ENCODE measurements around the gene ADARB2. TPM values are rescaled to one million over a fixed set of nuclear protein-coding genes. Genes with fewer than 3 reads are reported as not detected.
A peak's percentile ranks its signal among the peaks of the same experiment; 100 is the strongest.

The ADARB2 gene
- total and polyA plus RNA-seq, 4 donors: 0.22 to 1.3 (median 0.55) TPM

DNA sequence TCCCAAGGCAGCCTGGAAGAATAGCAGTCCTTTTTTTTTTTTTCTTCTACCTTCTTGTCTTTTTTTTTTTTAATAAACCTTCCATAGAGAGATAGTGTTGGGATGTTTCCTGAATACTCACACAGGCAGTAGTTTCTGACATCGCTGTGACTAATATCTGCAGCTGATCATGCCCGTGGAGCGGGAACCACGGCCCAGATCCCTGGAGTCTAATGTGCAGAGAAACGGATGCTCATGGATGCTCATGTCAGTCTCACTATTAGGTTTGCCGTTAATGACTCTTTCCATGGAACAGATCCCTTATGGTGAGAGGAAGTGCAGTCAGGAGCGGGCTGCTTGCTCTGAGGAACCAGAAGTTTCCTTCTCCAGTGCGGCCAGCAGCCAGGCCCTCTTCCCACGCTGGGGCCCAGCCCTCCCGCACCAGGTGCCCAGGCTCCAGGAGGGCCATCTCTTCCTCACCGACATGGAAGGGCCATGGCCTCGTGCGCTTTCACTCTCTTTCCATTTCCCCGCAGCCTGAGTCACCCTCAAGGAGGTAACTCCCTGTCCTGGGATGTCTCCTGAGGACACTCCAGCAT is 548.7 kb downstream of the ADARB2 start:
- Histone ChIP-seq H3K27me3 (ENCODE audit: control insufficient read depth in 3 of 3, insufficient read depth in 3 of 3, low read length in 2 of 3) (no peaks in the 10 kb centered on the region), H3K9ac (ENCODE audit: insufficient read depth in 1 of 2, low read length in 2 of 2) (no peak overlapping the region), H3K27ac (ENCODE audit: low read depth in 1 of 2, low read length in 1 of 2) (no peak overlapping the region), H3K9me3 (ENCODE audit: control insufficient read depth in 4 of 4, insufficient read depth in 3 of 4, low read length in 3 of 4) (no peaks in the 10 kb centered on the region), H3K4me3 (no peak overlapping the region), H3K4me1 (ENCODE audit: control insufficient read depth in 5 of 5, insufficient read depth in 5 of 5, low read length in 5 of 5) (peaks cover 0 to 2% (median 0%) of the 10 kb centered on the region in 5 donors), H3K36me3 (ENCODE audit: control insufficient read depth in 4 of 4, insufficient read depth in 4 of 4, low read length in 4 of 4) (no peaks in the 10 kb centered on the region)
- ATAC-seq (ENCODE audit: insufficient read depth, low FRiP score) (no peak), DNase-seq (peak in 1 of 3 donors; percentile 22)
- WGBS, 2 donors: 74 to 76% methylated on average over 14 of the region's 14 CpGs
- TF ChIP-seq, protein P1, sequence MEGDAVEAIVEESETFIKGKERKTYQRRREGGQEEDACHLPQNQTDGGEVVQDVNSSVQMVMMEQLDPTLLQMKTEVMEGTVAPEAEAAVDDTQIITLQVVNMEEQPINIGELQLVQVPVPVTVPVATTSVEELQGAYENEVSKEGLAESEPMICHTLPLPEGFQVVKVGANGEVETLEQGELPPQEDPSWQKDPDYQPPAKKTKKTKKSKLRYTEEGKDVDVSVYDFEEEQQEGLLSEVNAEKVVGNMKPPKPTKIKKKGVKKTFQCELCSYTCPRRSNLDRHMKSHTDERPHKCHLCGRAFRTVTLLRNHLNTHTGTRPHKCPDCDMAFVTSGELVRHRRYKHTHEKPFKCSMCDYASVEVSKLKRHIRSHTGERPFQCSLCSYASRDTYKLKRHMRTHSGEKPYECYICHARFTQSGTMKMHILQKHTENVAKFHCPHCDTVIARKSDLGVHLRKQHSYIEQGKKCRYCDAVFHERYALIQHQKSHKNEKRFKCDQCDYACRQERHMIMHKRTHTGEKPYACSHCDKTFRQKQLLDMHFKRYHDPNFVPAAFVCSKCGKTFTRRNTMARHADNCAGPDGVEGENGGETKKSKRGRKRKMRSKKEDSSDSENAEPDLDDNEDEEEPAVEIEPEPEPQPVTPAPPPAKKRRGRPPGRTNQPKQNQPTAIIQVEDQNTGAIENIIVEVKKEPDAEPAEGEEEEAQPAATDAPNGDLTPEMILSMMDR (IDR thresholded peaks at IDR 0.05; ENCODE audit: control extremely low read depth, extremely low read depth): no peak

DNA sequence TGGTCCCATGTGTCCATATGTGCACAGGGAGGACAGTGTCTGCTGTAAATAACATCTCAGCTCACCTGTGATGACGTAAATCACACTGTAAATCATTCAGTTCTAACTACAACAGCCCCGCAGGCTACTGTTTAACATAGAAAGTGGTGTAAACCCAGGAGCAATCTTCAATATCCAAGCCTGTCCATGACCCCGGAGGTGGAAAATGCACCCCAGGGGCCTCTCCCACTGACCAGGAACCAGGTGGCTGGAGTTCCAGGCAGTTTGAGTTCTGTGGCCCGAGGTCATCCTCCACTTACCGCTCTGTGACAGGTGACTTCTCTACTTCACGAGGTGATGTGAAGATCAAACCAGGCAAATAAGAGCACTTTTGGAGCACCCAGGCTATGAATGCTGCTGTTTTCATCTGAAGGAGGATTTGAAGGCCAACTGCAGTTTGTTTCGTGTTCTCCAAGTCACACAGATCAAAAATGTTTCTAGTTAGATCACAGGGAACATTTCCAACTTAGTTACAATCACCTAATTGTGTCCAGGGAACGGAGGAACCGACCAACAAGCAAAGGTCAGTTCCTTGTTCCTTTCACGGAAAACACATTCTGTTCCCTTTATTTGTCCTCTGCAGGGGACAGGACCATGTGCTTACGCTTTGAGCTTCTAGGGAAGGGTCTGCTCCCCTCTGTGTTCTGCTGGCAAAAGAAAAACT is 549.3 kb downstream of the ADARB2 start:
- TF ChIP-seq, protein P1 (IDR thresholded peaks at IDR 0.05; ENCODE audit: control extremely low read depth, extremely low read depth): no peak
- H3K36me3 ChIP-seq (ENCODE audit: control insufficient read depth in 4 of 4, insufficient read depth in 4 of 4, low read length in 4 of 4): no peaks in the 10 kb centered on the region
- 83 to 87% methylated on average over 11 of the region's 11 CpGs for WGBS, 2 donors
- no peaks in the 10 kb centered on the region for H3K9me3 ChIP-seq (ENCODE audit: control insufficient read depth in 4 of 4, insufficient read depth in 3 of 4, low read length in 3 of 4)
- H3K27ac ChIP-seq (ENCODE audit: low read depth in 1 of 2, low read length in 1 of 2): no peak overlapping the region
- no peak overlapping the region for H3K9ac ChIP-seq (ENCODE audit: insufficient read depth in 1 of 2, low read length in 2 of 2)
- no peak for DNase-seq
- peaks cover 0 to 2% (median 0%) of the 10 kb centered on the region in 5 donors for H3K4me1 ChIP-seq (ENCODE audit: control insufficient read depth in 5 of 5, insufficient read depth in 5 of 5, low read length in 5 of 5)
- ATAC-seq (ENCODE audit: insufficient read depth, low FRiP score): no peak
- no peaks in the 10 kb centered on the region for H3K27me3 ChIP-seq (ENCODE audit: control insufficient read depth in 3 of 3, insufficient read depth in 3 of 3, low read length in 2 of 3)
- H3K4me3 ChIP-seq: no peak overlapping the region

DNA sequence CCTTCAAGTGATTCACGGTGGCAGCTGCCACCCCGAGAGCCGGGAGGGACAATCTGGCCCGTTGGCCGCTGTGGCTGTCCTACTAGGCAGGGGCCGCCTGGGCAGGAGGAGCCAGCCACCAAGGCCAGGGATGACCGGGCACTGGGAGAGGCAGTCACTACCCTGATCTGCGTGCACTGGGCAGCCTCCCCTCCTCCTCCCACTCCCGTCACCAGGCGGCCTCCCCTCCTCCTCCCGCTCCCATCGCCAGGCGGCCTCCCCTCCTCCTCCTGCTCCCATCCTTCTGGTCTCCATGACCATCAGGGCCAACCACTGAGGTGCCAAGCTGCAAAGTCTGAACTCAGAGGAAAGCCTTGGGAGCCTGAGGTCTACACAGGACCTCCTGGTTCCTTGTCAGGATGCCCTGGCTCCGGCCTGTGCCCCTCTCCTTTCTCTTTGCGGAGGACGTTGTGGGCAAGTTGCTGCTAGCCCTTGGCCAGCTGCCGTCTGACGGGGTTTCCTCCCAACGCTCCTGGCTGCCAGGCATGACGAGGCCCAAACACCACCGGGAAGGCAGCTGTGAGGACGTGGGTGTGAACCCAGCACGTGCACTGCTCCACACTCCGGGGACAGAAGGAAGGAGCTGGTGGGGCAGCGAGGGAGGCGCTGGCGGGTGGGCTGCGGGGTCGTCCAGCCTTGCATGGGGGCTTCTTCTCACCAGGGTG is 550.0 kb downstream of the ADARB2 start:
- no peak for ATAC-seq (ENCODE audit: insufficient read depth, low FRiP score)
- Histone ChIP-seq H3K36me3 (ENCODE audit: control insufficient read depth in 4 of 4, insufficient read depth in 4 of 4, low read length in 4 of 4) (no peaks in the 10 kb centered on the region), H3K27me3 (ENCODE audit: control insufficient read depth in 3 of 3, insufficient read depth in 3 of 3, low read length in 2 of 3) (no peaks in the 10 kb centered on the region), H3K9ac (ENCODE audit: insufficient read depth in 1 of 2, low read length in 2 of 2) (no peak overlapping the region), H3K9me3 (ENCODE audit: control insufficient read depth in 4 of 4, insufficient read depth in 3 of 4, low read length in 3 of 4) (no peaks in the 10 kb centered on the region), H3K27ac (ENCODE audit: low read depth in 1 of 2, low read length in 1 of 2) (no peak overlapping the region), H3K4me1 (ENCODE audit: control insufficient read depth in 5 of 5, insufficient read depth in 5 of 5, low read length in 5 of 5) (peaks cover 0 to 2% (median 0%) of the 10 kb centered on the region in 5 donors), H3K4me3 (no peak overlapping the region)
- no peak for DNase-seq
- 91 to 93% methylated on average over 29 of the region's 29 CpGs for WGBS, 2 donors
- TF ChIP-seq, protein P1 (IDR thresholded peaks at IDR 0.05; ENCODE audit: control extremely low read depth, extremely low read depth): no peak
